ENCODE measurements around the gene DUSP12. TPM values are rescaled to one million over a fixed set of nuclear protein-coding genes. Genes with fewer than 3 reads are reported as not detected.

The DUSP12 gene
- total and polyA plus RNA-seq, 2 donors (not counting 1 experiment from before 2014, with no cell fraction given) = 29.5 to 41.9 TPM

- POLR2A ChIA-PET = no interaction called here
- H4K20me1 ChIP-seq (ENCODE audit: control insufficient read depth, insufficient read depth, low read length, poor library complexity, severe bottlenecking) = no peaks in the 10 kb centered on the region
- intact Hi-C loops (cut with micrococcal nuclease) = no loop called here
- no peaks in the 10 kb centered on the region for H3K9me3 ChIP-seq (ENCODE audit: control extremely low read depth in 1 of 3, control insufficient read depth in 2 of 3, insufficient read depth in 1 of 3, low read length in 2 of 3)
- H3K27ac ChIP-seq (ENCODE audit: low read length in 2 of 2) = no peak overlapping the region
- WGBS (ENCODE audit: insufficient coverage) = 100% methylated on average over 1 of the region's 1 CpG
- H3K27ac Mint-ChIP-seq = no peak overlapping the region
- no peak for ATAC-seq (ENCODE audit: low read depth)
- DNase-seq = no peak
- H3K4me3 ChIP-seq (ENCODE audit: control extremely low read depth in 1 of 5, extremely low read depth in 1 of 5, insufficient read depth in 1 of 5, low read depth in 2 of 5, low read length in 4 of 5) = no peak overlapping the region
- H3K9ac ChIP-seq (ENCODE audit: low read length) = no peak overlapping the region
- no peaks in the 10 kb centered on the region for H3K4me1 ChIP-seq (ENCODE audit: control insufficient read depth in 2 of 2, insufficient read depth in 2 of 2, low read length in 2 of 2)
- no peak overlapping the region for H3K4me3 Mint-ChIP-seq
- no peaks in the 10 kb centered on the region for H3K27me3 Mint-ChIP-seq
- H3K9me3 Mint-ChIP-seq (ENCODE audit: insufficient read depth) = no peaks in the 10 kb centered on the region
- CTCF ChIA-PET = interaction anchor here (1.4 to 2.0 kb wide), 3 partner anchors 8 to 21 kb away, joined by 4 to 5 read pairs (median 4); no protein-coding TSS in a partner anchor
- H3K4me2 ChIP-seq (replicated peaks; ENCODE audit: low read depth, low read length, poor library complexity, severe bottlenecking) = no peak overlapping the region
- H2AFZ ChIP-seq (ENCODE audit: insufficient read depth, low read depth, low read length, poor library complexity, severe bottlenecking) = no peak overlapping the region
- H3K36me3 ChIP-seq (replicated peaks in 1 of 2; ENCODE audit: control extremely low read depth in 1 of 2, control insufficient read depth in 1 of 2, extremely low read depth in 1 of 2, insufficient read depth in 2 of 2, low read length in 1 of 2) = peaks cover 19 to 59% of the 10 kb centered on the region in 2 experiments
- no peaks in the 10 kb centered on the region for H3K27me3 ChIP-seq (replicated peaks in 1 of 4; ENCODE audit: control extremely low read depth in 1 of 4, control insufficient read depth in 3 of 4, insufficient read depth in 4 of 4, low read length in 3 of 4)
- TF ChIP-seq CTCF (IDR thresholded peaks at IDR 0.05) (no peak), EZH2 (IDR thresholded peaks at IDR 0.05; ENCODE audit: borderline replicate concordance, insufficient read depth, low read depth, low read length, poor library complexity, severe bottlenecking) (no peak)
- H3K79me2 ChIP-seq (ENCODE audit: control insufficient read depth, insufficient read depth, low read length) = peaks cover 16% of the 10 kb centered on the region
- H3K4me1 Mint-ChIP-seq = no peaks in the 10 kb centered on the region
Observed at GRCh38 chr1:161784968-161785367, 35.4 kb downstream of the DUSP12 start.

GRCh38 chr1:161787355-161787754 is 37.8 kb downstream of the DUSP12 start:
- no peaks in the 10 kb centered on the region for H4K20me1 ChIP-seq (ENCODE audit: control insufficient read depth, insufficient read depth, low read length, poor library complexity, severe bottlenecking)
- intact Hi-C loops (cut with micrococcal nuclease) = no loop called here
- no peak overlapping the region for H2AFZ ChIP-seq (ENCODE audit: insufficient read depth, low read depth, low read length, poor library complexity, severe bottlenecking)
- Mint-ChIP-seq H3K4me3 (no peak overlapping the region), H3K27ac (no peak overlapping the region), H3K9me3 (ENCODE audit: insufficient read depth) (no peaks in the 10 kb centered on the region), H3K27me3 (no peaks in the 10 kb centered on the region), H3K4me1 (no peaks in the 10 kb centered on the region)
- 100% methylated on average over 1 of the region's 4 CpGs for WGBS (ENCODE audit: insufficient coverage)
- no peaks in the 10 kb centered on the region for H3K9me3 ChIP-seq (ENCODE audit: control extremely low read depth in 1 of 3, control insufficient read depth in 2 of 3, insufficient read depth in 1 of 3, low read length in 2 of 3)
- no peaks in the 10 kb centered on the region for H3K27me3 ChIP-seq (replicated peaks in 1 of 4; ENCODE audit: control extremely low read depth in 1 of 4, control insufficient read depth in 3 of 4, insufficient read depth in 4 of 4, low read length in 3 of 4)
- TF ChIP-seq EZH2 (IDR thresholded peaks at IDR 0.05; ENCODE audit: borderline replicate concordance, insufficient read depth, low read depth, low read length, poor library complexity, severe bottlenecking) = no peak
- no peak for TF ChIP-seq CTCF (IDR thresholded peaks at IDR 0.05)
- H3K4me1 ChIP-seq (ENCODE audit: control insufficient read depth in 2 of 2, insufficient read depth in 2 of 2, low read length in 2 of 2) = no peaks in the 10 kb centered on the region
- peaks cover 17 to 60% of the 10 kb centered on the region in 2 experiments for H3K36me3 ChIP-seq (replicated peaks in 1 of 2; ENCODE audit: control extremely low read depth in 1 of 2, control insufficient read depth in 1 of 2, extremely low read depth in 1 of 2, insufficient read depth in 2 of 2, low read length in 1 of 2)
- ChIA-PET POLR2A (no interaction called here), CTCF (interaction anchor here (1.0 kb wide), 1 partner anchor 300 kb away, joined by 3 read pairs; no protein-coding TSS in a partner anchor)
- no peak overlapping the region for H3K4me3 ChIP-seq (ENCODE audit: control extremely low read depth in 1 of 5, extremely low read depth in 1 of 5, insufficient read depth in 1 of 5, low read depth in 2 of 5, low read length in 4 of 5)
- peaks cover 2% of the 10 kb centered on the region for H3K79me2 ChIP-seq (ENCODE audit: control insufficient read depth, insufficient read depth, low read length)
- DNase-seq = peak; percentile 12
- no peak overlapping the region for H3K4me2 ChIP-seq (replicated peaks; ENCODE audit: low read depth, low read length, poor library complexity, severe bottlenecking)
- no peak for ATAC-seq (ENCODE audit: low read depth)
- H3K9ac ChIP-seq (ENCODE audit: low read length) = no peak overlapping the region
- H3K27ac ChIP-seq (ENCODE audit: low read length in 2 of 2) = no peak overlapping the region

All from B cell (primary cell).